GM18870 (cell line): ENCODE results near the gene FRMD3.

ENCODE experiments used
- ATAC-seq: cut with Tn5 transposase; IDR thresholded peaks from one replicate; pipeline ENCODE4 v1.9.1; 2021; ENCODE audit warnings: moderate library complexity; ENCODE audit not compliant: unreplicated experiment

The FRMD3 gene

DNA sequence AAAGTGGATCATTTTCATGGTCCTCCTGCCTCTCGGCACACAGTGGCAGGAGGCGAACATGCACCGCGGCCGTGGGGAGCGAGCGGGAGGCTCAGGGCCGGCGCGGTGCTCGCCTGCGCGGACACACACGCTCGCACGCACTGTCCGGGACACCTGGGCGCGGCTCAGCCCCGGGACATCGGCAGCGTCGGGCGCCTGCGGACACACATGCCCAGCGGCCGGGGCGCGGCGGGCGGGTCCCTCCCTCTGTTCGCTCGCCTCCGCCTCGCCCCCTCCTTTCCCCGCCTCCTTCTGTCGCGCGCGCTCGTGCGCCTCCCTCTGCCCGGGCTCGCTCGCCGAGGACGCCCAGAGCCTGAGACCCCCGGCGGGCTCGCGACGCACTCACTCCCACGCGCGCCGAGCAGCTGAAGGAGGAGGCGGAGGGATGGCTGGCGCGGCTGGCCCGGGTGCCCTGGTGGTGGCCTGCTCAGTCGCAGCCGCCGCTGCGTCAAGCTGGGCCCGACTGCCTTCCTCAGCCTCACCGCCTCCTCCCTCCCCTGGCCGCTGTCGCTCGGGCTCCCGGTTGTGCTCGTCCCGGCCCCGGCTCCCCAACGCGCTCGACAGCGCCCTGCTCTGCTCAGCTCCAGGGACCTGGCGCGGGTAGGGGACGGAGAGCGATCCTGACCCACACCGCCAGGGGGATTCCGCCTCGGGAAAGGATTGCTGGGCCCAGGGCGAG is at the start of gene FRMD3:
Gene FRMD3 (minus strand): TSS at position 230 of the 718 bp plus-strand sequence. CDS start 170 bp downstream, at position 60.
- ATAC-seq = no peak

DNA sequence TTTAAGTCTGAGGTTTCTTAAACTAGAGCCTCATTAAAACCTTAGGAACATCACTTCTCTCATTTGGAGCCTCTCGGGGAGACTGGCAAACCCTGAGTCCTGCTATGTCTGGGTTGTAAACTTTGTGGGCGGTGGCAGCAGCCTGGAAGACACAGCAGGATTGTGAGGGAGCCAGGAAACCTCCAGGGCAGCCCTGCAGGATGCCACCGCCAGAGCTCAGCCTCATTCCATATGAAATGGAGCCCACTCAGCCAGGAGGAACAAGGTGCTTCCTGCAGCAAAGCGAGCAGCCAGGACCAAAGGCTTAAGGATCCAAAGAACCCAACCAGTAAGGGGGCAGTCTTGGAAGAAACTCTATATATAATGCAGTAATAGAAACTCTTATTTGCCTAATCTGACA is 46.8 kb upstream of the FRMD3 start:
- no peak for ATAC-seq

DNA sequence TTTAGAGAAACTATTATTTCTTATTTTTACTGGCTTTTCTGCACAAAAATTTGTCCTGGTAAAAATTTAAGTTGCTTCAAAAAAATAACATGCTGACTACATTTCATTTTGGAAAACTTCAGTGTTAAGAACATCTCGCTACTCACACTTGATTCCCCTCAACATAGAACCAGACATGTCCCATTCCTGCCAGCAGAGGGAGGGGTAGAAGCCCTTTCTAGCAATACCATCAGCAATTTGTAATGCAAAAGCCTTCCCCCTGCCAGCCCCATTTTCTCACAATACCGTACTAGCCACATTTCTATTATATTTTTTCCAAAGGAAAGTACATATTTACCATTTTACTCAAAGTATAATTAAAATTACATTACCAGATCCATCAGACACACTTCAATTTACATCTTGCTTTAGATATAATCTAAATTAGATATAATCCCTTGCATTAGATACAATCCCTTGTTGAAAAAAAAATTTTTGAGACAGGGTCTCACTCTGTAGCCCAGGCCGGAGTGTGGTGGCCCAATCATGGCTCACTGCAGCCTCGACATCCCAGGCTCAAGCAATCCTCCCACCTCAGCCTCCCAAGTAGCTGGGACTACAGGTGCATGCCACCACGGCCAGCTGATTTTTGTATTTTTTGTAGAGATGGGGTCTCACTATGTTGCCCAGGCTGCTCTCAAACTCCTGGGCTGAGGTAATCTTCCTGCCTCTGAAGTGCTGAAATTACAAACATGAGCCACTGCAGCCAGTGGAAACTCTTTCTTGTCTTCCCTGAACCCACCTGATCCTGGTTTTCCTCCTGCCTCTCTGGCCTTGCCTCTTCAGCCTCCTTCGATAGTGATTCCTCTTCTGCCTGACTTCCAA is 45.2 kb upstream of the FRMD3 start:
- ATAC-seq = no peak

- no peak for ATAC-seq
Observed at GRCh38 chr9:83582029-83582428, 43.8 kb upstream of the FRMD3 start.

DNA sequence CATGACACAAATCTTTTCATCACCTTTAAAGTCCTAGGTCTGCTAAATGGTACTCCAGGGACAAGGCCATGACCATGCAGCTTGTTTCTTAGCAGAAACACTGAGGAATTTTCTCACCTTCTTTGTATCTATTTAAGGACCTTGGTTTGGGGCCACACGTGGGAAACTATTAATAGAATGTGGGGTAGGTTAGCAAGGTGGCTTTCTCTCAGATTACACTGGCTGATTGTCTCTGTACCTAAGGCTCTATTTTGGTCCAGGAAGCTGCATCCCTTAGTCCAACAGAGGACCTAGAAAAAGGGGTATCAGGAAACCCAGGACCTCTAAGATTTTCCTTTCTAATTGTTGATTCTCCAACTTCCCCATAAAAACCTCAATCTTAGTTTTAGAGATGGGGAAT is 36.3 kb upstream of the FRMD3 start:
- no peak for ATAC-seq

- no peak for ATAC-seq
Observed at GRCh38 chr9:83572524-83572923, 34.3 kb upstream of the FRMD3 start.

GRCh38 chr9:83570359-83570758 is 32.2 kb upstream of the FRMD3 start:
- ATAC-seq = no peak

DNA sequence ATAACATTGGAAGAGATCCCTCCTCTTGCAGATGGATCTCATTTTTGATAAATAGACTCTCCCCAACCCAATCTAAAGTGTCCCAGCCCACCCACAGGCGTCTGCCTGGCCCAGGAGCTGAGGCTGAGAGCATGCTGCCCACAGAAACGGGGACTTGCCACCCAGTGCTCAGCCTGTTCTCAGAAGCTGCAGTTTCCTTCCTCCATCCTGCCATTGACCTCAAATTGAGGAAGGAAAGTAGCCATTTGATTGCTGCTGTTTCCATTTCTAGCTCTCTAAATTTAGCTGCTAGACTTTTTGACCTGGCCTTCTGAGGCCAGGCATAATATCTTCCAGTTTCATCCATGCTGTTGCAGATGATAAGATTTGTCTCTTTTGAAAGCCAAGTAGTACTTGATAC is 31.1 kb upstream of the FRMD3 start:
- ATAC-seq = no peak

- no peak for ATAC-seq
Observed at GRCh38 chr9:83563360-83563759, 25.2 kb upstream of the FRMD3 start.

GRCh38 chr9:83560169-83560826 is 22.1 kb upstream of the FRMD3 start:
- ATAC-seq = no peak

- no peak for ATAC-seq
Observed at GRCh38 chr9:83557771-83558170, 19.6 kb upstream of the FRMD3 start.

DNA sequence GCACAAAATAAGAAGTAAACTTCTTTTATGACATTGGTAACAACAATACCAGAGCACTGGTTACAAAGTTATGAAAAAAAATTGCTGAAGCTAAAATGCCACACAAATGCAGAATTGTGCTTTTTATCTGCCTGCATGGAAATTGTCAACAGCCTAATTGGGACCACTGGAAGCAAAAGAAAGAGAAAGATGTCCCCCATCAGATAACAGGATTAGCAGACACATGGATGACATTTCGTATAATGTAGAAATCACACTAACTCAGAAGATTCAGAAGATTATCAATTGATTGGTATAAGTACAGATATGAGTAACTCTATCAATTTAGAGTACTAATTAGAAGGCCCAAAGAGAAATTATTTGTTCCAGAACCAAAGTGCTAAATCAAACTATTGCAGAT is 19.1 kb upstream of the FRMD3 start:
- no peak for ATAC-seq

DNA sequence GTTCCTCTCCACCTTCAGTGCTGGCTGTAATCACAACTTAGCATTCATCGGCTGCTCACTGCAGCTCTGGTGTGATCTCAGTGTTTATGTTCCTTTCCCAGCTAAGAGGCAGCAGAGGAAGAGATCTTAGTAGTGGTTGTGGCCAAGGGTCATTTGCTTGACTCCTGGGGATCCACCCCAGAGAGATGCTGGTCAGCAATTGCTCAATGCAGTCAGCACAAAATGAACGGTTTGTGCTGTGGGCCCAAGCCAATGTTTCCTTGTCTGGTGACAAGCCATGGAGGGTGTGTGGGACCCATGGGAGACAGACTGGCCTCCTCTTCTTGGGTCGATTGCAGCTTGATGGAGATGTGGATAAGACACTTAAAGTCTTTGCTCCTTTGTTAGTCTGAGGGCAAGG is 16.1 kb upstream of the FRMD3 start:
- no peak for ATAC-seq

- peak; percentile 96 for ATAC-seq
Observed at GRCh38 chr9:83544002-83544698, 5.9 kb upstream of the FRMD3 start.

GRCh38 chr9:83538890-83539238 is 663 bp upstream of the FRMD3 start:
- no peak for ATAC-seq

GRCh38 chr9:83537331-83538171 is 650 bp downstream of the FRMD3 start:
- no peak for ATAC-seq

DNA sequence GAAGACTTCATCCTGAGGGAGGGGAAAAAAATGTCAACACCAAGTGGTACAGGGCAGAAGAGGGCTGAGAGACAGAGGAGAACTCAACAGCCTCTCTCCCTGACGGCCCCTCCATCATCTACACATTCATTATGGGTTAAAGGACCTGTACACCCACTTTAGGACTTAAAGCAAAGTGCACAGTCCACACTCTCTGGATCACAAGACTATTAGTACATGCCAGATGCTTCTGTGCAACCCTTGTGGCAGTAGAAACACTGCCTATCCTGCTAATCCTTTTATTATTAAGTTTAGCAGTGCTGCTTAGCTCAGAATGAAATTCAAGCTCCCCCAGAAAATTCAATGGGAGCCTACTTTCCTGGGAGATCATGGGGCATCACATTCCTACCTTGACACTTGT is 1.9 kb downstream of the FRMD3 start:
- no peak for ATAC-seq

- ATAC-seq = no peak
Observed at GRCh38 chr9:83535736-83536135, 2.5 kb downstream of the FRMD3 start.

DNA sequence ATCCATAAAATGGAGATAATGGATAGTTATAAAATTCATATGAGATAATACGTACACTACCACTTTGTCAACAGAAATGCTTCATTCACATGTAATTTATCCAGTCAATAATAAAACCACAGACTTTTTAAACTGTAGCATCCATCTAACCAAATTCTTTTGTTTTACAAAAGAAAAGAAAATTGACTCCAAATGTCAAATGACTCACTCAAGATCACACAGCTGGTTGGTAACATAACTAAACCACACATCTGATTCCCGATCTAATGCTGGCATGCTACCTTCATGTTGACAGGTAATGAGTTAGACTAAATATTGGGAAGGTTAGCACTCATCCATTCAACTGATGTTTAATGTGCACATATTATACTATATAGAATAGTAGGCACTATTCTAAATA is 4.9 kb downstream of the FRMD3 start:
- ATAC-seq = no peak

- ATAC-seq = no peak
Observed at GRCh38 chr9:83526901-83527300, 11.3 kb downstream of the FRMD3 start.
